A673 (cell line): ENCODE results near the gene FRRS1L. TPM values are rescaled to one million over a fixed set of nuclear protein-coding genes. Genes with fewer than 3 reads are reported as not detected.

ENCODE experiments used
- BruUV-seq: library from RNA; stranded (reverse); fragments of 400-500 nt; replicated peaks from 2 replicates; lab custom pipeline; 2021; lab: Mats Ljungman, UMichigan
- CTCF ChIA-PET: fragments of 300-600 bp; sonication (Branson Sonifier 250); formaldehyde crosslinking; loops from one replicate; lab custom pipeline; 2022; ENCODE audit warnings: antibody characterized with exemption; lab: Charles Lee
- POLR2A ChIA-PET: fragments of 300-600 bp; sonication (Branson Sonifier 250); formaldehyde crosslinking; loops from one replicate; lab custom pipeline; 2022; ENCODE audit warnings: antibody characterized with exemption; ENCODE audit not compliant: low non-redundant PET; lab: Charles Lee
- DNase-seq: peaks from one replicate; pipeline ENCODE4 v3.0.0-alpha.2; 2015; ENCODE audit warnings: low spot score
- H3K27ac ChIP-seq: fragments of 200-600 bp; sonication (generic); 2 replicates; pipeline ENCODE4 v1.5.1; 2016; ENCODE audit warnings: mixed run types, low read depth, mild to moderate bottlenecking, mixed read lengths, antibody characterized with exemption, low read length; ENCODE audit not compliant: poor library complexity, severe bottlenecking
- H3K27me3 ChIP-seq: fragments of 200-600 bp; sonication (generic); replicated peaks from 2 replicates; pipeline ENCODE4 v1.6.1; 2017; ENCODE audit warnings: mixed run types, low read depth, mild to moderate bottlenecking, mixed read lengths, antibody characterized with exemption, low read length; ENCODE audit not compliant: insufficient read depth, poor library complexity
- H3K36me3 ChIP-seq: fragments of 200-600 bp; sonication (generic); 2 replicates; pipeline ENCODE4 v1.6.1; 2016; ENCODE audit warnings: mixed run types, mild to moderate bottlenecking, mixed read lengths, antibody characterized with exemption, low read length; ENCODE audit not compliant: insufficient read depth, poor library complexity, severe bottlenecking
- H3K4me1 ChIP-seq: fragments of 200-600 bp; sonication (generic); 2 replicates; pipeline ENCODE4 v1.6.1; 2017; ENCODE audit warnings: mixed run types, mild to moderate bottlenecking, mixed read lengths, antibody characterized with exemption, low read length; ENCODE audit not compliant: insufficient read depth, poor library complexity, severe bottlenecking
- H3K4me3 ChIP-seq: fragments of 200-600 bp; sonication (generic); 2 replicates; pipeline ENCODE4 v1.5.1; 2016; ENCODE audit warnings: low read depth, mixed run types, mild to moderate bottlenecking, mixed read lengths, low read length; ENCODE audit not compliant: poor library complexity, severe bottlenecking
- H3K9me3 ChIP-seq: fragments of 200-600 bp; sonication (generic); 2 replicates; pipeline ENCODE4 v1.6.1; 2016; ENCODE audit warnings: mixed run types, low read depth, mild to moderate bottlenecking, mixed read lengths, antibody characterized with exemption, low read length; ENCODE audit not compliant: poor library complexity, severe bottlenecking
- CTCF ChIP-seq: fragments of 300-800, 200-600 bp; sonication (generic); conservative IDR thresholded peaks from 2 replicates; pipeline ENCODE4 v1.5.1; 2017; ENCODE audit warnings: low read depth, mild to moderate bottlenecking, antibody characterized with exemption, low read length, moderate library complexity, mixed read lengths
- EZH2 ChIP-seq: fragments of 200-600 bp; sonication (generic); IDR thresholded peaks from 2 replicates; pipeline ENCODE4 v1.6.1; 2017; ENCODE audit warnings: borderline replicate concordance, low read depth, mild to moderate bottlenecking, mixed read lengths, antibody characterized with exemption, low read length; ENCODE audit not compliant: poor library complexity, severe bottlenecking
- intact Hi-C: fragments of 100-400 bp; cut with micrococcal nuclease; formaldehyde crosslinking; loops from one replicate; pipeline ENCODE4 v1.10.0; 2022; ENCODE audit not compliant: unreplicated experiment
- total RNA-seq: library from RNA; stranded (reverse); gene quantifications from 2 replicates; pipeline ENCODE4 v1.2.3, GENCODE V29; 2021

Gene FRRS1L
- total RNA-seq, 1 experiment from 2014 or later: 0.41 TPM

DNA sequence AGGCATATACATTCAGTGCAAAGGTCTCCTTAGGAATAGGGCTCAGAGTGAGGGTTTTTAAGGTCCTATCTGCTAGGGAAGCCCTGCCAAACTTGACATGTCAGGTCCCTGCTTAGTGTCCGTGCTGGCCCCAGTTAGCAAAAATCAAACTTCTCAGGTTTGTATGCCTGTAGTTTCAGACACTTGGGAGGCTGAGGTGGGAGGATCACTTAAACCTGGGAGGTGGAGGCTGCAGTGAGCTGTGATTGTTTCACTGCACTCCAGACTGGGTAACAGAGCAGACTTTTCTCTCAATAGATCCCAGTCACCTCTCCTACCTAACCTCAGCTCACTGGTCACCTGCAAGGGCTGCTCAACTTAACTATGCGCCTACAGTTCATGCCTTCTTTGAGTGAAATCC lies 28.6 kb downstream of the FRRS1L start:
- no peaks in the 10 kb centered on the region for H3K9me3 ChIP-seq
- peaks cover 5% of the 10 kb centered on the region for H3K27me3 ChIP-seq
- H3K27ac ChIP-seq: no peak overlapping the region
- TF ChIP-seq CTCF: no peak
- TF ChIP-seq EZH2: no peak
- H3K36me3 ChIP-seq: no peaks in the 10 kb centered on the region
- no TSS peak for BruUV-seq
- H3K4me1 ChIP-seq: no peaks in the 10 kb centered on the region
- intact Hi-C loops: no loop called here
- POLR2A ChIA-PET: no interaction called here
- DNase-seq: no peak
- CTCF ChIA-PET: no interaction called here
- H3K4me3 ChIP-seq: no peak overlapping the region

DNA sequence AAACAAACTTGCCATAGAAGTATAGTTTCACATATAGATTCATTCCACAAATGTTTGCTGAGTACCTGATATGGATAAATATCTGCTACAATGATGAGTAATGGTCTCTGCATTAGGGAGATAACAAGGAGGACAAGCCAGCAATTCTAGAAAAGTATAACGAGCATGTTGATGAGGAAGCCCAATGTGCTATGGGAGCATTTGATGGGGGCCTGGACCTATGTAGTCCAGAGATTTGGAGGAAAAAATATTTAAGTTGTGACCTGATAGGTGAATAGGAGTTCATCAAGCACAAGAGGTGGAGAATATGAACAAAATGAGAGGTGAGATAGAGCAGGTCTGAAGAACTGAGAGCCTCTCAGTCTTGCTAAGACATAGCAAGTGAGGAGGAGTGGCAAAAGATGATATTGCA lies 32.9 kb downstream of the FRRS1L start:
- no TSS peak for BruUV-seq
- Histone ChIP-seq H3K4me1 (no peaks in the 10 kb centered on the region), H3K36me3 (no peaks in the 10 kb centered on the region), H3K27ac (no peak overlapping the region), H3K4me3 (no peak overlapping the region), H3K9me3 (no peaks in the 10 kb centered on the region), H3K27me3 (peaks cover 5% of the 10 kb centered on the region)
- POLR2A ChIA-PET: no interaction called here
- no peak for TF ChIP-seq EZH2
- TF ChIP-seq CTCF: no peak
- intact Hi-C loops: no loop called here
- CTCF ChIA-PET: no interaction called here
- no peak for DNase-seq

DNA sequence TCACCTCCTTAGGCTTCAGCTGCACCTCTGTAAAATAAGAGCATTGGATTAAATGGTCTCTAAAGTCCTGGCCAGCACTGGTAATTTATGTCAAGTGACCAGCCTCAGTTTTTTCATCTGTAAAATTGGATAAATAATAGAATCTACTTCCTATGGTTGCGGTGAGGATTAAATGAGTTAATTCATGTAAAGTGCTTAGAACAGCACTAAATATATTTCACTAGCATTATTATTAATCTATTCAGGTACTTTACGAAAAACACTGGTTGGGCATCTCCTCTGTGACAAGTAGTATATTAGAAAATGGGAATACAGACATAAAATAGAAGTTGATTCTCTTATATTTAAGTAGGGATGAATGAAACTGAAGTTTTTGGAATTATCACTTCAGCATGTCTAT lies 33.5 kb downstream of the FRRS1L start:
- TF ChIP-seq EZH2: no peak
- TF ChIP-seq CTCF: no peak
- Histone ChIP-seq H3K4me1 (no peaks in the 10 kb centered on the region), H3K27me3 (peaks cover 5% of the 10 kb centered on the region), H3K4me3 (no peak overlapping the region), H3K9me3 (no peaks in the 10 kb centered on the region), H3K36me3 (no peaks in the 10 kb centered on the region), H3K27ac (no peak overlapping the region)
- BruUV-seq: no TSS peak
- CTCF ChIA-PET: no interaction called here
- intact Hi-C loops: no loop called here
- POLR2A ChIA-PET: no interaction called here
- DNase-seq: no peak
